Erythroblast (primary cell): ENCODE measurements around the gene NSRP1.

Experiments
- GATA1 ChIP-seq: IDR thresholded peaks from 2 replicates; pipeline ENCODE4 v1.6.1; 2011; ENCODE audit warnings: low read depth, mild to moderate bottlenecking, control low read depth, low read length, moderate library complexity
- POLR2A ChIP-seq: IDR thresholded peaks from 2 replicates; pipeline ENCODE4 v1.6.1; 2011; ENCODE audit warnings: mild to moderate bottlenecking, low read length

GRCh38 chr17:30208214-30208613 lies 91.6 kb downstream of the NSRP1 start:
- TF ChIP-seq POLR2A (no peak), GATA1 (no peak)
